WI38 (cell line): ENCODE data around the gene OR10A5.

Source experiments
- H3K4me3 ChIP-seq: 2 replicates; pipeline ENCODE4 v1.5.1; 2011; ENCODE audit warnings: low read depth, mild to moderate bottlenecking, control low read depth, low read length
- TF ChIP-seq, protein P1 (sequence below): IDR thresholded peaks from 2 replicates; pipeline ENCODE4 v1.5.1; 2012; ENCODE audit warnings: low read depth, mild to moderate bottlenecking, control low read depth, low read length

OR10A5 gene

GRCh38 chr11:6824136-6824823, 21.2 kb upstream of the OR10A5 start:
- TF ChIP-seq, protein P1, sequence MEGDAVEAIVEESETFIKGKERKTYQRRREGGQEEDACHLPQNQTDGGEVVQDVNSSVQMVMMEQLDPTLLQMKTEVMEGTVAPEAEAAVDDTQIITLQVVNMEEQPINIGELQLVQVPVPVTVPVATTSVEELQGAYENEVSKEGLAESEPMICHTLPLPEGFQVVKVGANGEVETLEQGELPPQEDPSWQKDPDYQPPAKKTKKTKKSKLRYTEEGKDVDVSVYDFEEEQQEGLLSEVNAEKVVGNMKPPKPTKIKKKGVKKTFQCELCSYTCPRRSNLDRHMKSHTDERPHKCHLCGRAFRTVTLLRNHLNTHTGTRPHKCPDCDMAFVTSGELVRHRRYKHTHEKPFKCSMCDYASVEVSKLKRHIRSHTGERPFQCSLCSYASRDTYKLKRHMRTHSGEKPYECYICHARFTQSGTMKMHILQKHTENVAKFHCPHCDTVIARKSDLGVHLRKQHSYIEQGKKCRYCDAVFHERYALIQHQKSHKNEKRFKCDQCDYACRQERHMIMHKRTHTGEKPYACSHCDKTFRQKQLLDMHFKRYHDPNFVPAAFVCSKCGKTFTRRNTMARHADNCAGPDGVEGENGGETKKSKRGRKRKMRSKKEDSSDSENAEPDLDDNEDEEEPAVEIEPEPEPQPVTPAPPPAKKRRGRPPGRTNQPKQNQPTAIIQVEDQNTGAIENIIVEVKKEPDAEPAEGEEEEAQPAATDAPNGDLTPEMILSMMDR, result no peak
- H3K4me3 ChIP-seq, result no peak overlapping the region

DNA sequence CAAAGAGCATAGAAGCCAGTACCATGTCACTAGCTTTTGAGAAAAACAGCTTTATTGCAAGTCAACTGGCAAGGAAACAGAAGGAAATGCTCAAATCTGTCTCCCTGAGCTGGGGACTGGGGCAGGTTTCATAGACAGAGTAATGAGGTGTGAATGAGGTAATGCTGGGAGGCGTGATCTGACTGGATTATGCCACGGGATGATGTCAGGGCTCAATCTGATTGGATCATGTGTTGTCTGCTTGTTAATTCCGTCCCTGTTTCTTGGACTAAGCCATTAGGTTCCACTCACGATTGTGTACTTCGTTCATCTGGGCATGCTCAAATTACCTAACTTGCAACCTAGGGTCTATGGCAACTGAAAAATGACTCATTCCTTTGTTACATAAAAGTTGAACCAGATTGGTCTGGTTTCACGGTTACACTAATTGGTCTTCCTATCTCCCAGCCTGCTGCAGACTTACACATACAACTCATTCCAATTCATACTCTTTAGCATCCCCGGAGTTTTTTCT, 20.2 kb upstream of the OR10A5 start:
- no peak overlapping the region for H3K4me3 ChIP-seq
- TF ChIP-seq, protein P1, result no peak

DNA sequence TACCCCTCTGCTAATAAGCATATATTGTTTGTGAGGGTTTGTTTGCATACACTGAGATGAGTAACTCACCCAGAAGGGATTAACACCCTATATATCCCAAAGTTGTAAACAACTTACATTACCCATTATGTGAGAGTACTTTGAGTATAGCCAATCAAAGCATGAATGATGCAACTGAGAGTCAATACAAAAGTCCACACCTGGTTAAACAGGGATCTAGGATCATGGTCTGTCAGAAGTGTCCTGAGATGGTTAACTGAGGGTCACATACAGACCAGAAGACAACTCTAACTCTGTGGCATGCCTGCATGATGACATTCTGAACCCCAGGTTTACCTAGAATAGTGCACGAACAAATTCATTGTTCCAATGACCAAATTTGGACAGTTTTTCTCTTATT, 17.4 kb upstream of the OR10A5 start:
- no peak overlapping the region for H3K4me3 ChIP-seq
- TF ChIP-seq, protein P1, result no peak

GRCh38 chr11:6833356-6833755, 12.1 kb upstream of the OR10A5 start:
- H3K4me3 ChIP-seq, result no peak overlapping the region
- TF ChIP-seq, protein P1, result no peak

GRCh38 chr11:6834021-6834420, 11.5 kb upstream of the OR10A5 start:
- TF ChIP-seq, protein P1, result no peak
- H3K4me3 ChIP-seq, result no peak overlapping the region

DNA sequence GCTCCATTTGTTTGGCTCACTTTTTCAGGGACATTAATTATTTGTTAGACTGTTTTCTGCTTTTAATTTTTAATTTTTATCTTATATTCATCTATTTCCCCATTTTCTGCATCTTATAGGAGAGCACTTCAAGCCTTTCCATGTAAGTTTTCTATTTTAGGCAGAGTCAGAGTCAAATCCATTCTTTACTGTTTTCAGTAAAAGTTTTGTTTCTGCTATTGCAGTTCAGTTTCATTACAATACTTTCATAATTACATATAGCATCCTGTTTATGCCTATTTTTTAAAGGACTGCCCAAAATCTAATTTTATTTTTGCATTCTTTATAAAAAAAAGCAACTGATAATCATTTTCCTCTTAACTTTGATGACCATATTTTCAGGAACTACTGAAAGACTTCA, 3.8 kb upstream of the OR10A5 start:
- TF ChIP-seq, protein P1, result no peak
- no peak overlapping the region for H3K4me3 ChIP-seq

- TF ChIP-seq, protein P1, result no peak
Observed at GRCh38 chr11:6843670-6844069, 1.8 kb upstream of the OR10A5 start.

More at GRCh38 chr11:6843670-6844069, 1.8 kb upstream of the OR10A5 start:
- H3K4me3 ChIP-seq, result no peak overlapping the region
